IMR-90 (cell line): ENCODE data around the gene RAB5B. TPM values are rescaled to one million over a fixed set of nuclear protein-coding genes. Genes with fewer than 3 reads are reported as not detected.

Experiments
- ATAC-seq: fragments of 200-7000 bp; cut with Tn5 transposase; 2 replicates; pipeline ENCODE4 v1.9.1; 2020; ENCODE audit warnings: low read depth, mild to moderate bottlenecking, moderate library complexity
- BruUV-seq: library from RNA; stranded (reverse); fragments of 400-500 nt; replicated peaks from 2 replicates; lab custom pipeline; 2021; lab: Mats Ljungman, UMichigan
- CTCF ChIA-PET: fragments of 300-600 bp; formaldehyde crosslinking; extraction: SDS; loops from one replicate; lab custom pipeline; 2021; ENCODE audit warnings: antibody characterized with exemption; lab: Yijun Ruan, JAX
- POLR2A ChIA-PET: fragments of 300-600 bp; sonication (Branson Sonifier 250); formaldehyde crosslinking; loops from one replicate; lab custom pipeline; 2022; ENCODE audit warnings: antibody characterized with exemption; ENCODE audit not compliant: unreplicated experiment; lab: Charles Lee
- DNase-seq: peaks from one replicate; pipeline ENCODE4 v3.0.0; 2013
- H2AFZ ChIP-seq: replicated peaks from 2 replicates; pipeline ENCODE3; 2013; ENCODE audit warnings: low read length, mild to moderate bottlenecking; ENCODE audit not compliant: poor library complexity
- H2AK5ac ChIP-seq: 2 replicates; pipeline ENCODE4 v1.6.1; 2013; ENCODE audit warnings: low read depth, low read length, inconsistent platforms
- H2AK9ac ChIP-seq: replicated peaks from 2 replicates; pipeline ENCODE3; 2013; ENCODE audit warnings: mild to moderate bottlenecking, low read depth, low read length, moderate library complexity; ENCODE audit not compliant: poor library complexity
- H2BK120ac ChIP-seq: 2 replicates; pipeline ENCODE4 v1.6.1; 2013; ENCODE audit warnings: low read depth, low read length, inconsistent platforms
- H2BK15ac ChIP-seq: 3 replicates; pipeline ENCODE4 v1.6.1; 2013; ENCODE audit warnings: low read depth, low read length, inconsistent platforms
- H2BK20ac ChIP-seq: 2 replicates; pipeline ENCODE4 v1.6.1; 2013; ENCODE audit warnings: low read depth, mild to moderate bottlenecking, inconsistent platforms, low read length, moderate library complexity
- H2BK5ac ChIP-seq: 2 replicates; pipeline ENCODE4 v1.6.1; 2013; ENCODE audit warnings: mild to moderate bottlenecking, low read depth, low read length, inconsistent platforms; ENCODE audit not compliant: poor library complexity, severe bottlenecking
- H3K14ac ChIP-seq: replicated peaks from 2 replicates; pipeline ENCODE4 v1.6.1; 2013; ENCODE audit warnings: low read depth, low read length, inconsistent platforms
- H3K18ac ChIP-seq: 2 replicates; pipeline ENCODE4 v1.6.1; 2013; ENCODE audit warnings: low read depth, low read length, control low read depth
- H3K23ac ChIP-seq: 2 replicates; pipeline ENCODE4 v1.6.1; 2013; ENCODE audit warnings: low read depth, low read length, inconsistent platforms
- H3K27ac ChIP-seq: 2 replicates; pipeline ENCODE4 v1.5.1; 2013; ENCODE audit warnings: mild to moderate bottlenecking, control low read depth, low read length; ENCODE audit not compliant: insufficient read depth
- H3K27me3 ChIP-seq: 2 replicates; pipeline ENCODE4 v1.6.1; 2013; ENCODE audit warnings: low read length; ENCODE audit not compliant: control insufficient read depth, insufficient read depth
- H3K36me3 ChIP-seq: 2 replicates; pipeline ENCODE4 v1.6.1; 2013; ENCODE audit warnings: low read length, mixed read lengths; ENCODE audit not compliant: control insufficient read depth, insufficient read depth
- H3K4ac ChIP-seq: 2 replicates; pipeline ENCODE4 v1.6.1; 2013; ENCODE audit warnings: low read depth, low read length, inconsistent platforms
- H3K4me1 ChIP-seq: 2 replicates; pipeline ENCODE4 v1.6.1; 2013; ENCODE audit warnings: low read length, mixed read lengths; ENCODE audit not compliant: control insufficient read depth, insufficient read depth
- H3K4me2 ChIP-seq: 2 replicates; pipeline ENCODE4 v1.6.1; 2013; ENCODE audit warnings: low read depth, mild to moderate bottlenecking, control low read depth, low read length, moderate library complexity
- H3K4me3 ChIP-seq: 2 replicates; pipeline ENCODE4 v1.5.1; 2013; ENCODE audit warnings: low read depth, mild to moderate bottlenecking, control low read depth, low read length, moderate library complexity; ENCODE audit not compliant: insufficient read depth
- H3K56ac ChIP-seq: 2 replicates; pipeline ENCODE4 v1.6.1; 2013; ENCODE audit warnings: low read length, inconsistent platforms; ENCODE audit not compliant: insufficient read depth; ENCODE audit errors: extremely low read depth
- H3K79me1 ChIP-seq, 2 experiments: 2 replicates each; pipeline ENCODE4 v1.6.1; 2013; ENCODE audit warnings: low read length in 2 of 2, inconsistent platforms in 1 of 2, low read depth in 1 of 2
- H3K9ac ChIP-seq: 2 replicates; pipeline ENCODE4 v1.6.1; 2013; ENCODE audit warnings: low read depth, low read length, control low read depth
- H3K9me1 ChIP-seq: 2 replicates; pipeline ENCODE4 v1.6.1; 2013; ENCODE audit warnings: low read length, inconsistent platforms; ENCODE audit not compliant: insufficient read depth
- H3K9me3 ChIP-seq: 2 replicates; pipeline ENCODE4 v1.6.1; 2013; ENCODE audit warnings: low read length; ENCODE audit not compliant: control insufficient read depth, insufficient read depth
- H4K20me1 ChIP-seq: 2 replicates; pipeline ENCODE4 v1.6.1; 2013; ENCODE audit warnings: low read length, inconsistent platforms; ENCODE audit not compliant: insufficient read depth
- H4K5ac ChIP-seq: 2 replicates; pipeline ENCODE4 v1.6.1; 2013; ENCODE audit warnings: mild to moderate bottlenecking, low read depth, low read length, control low read depth
- H4K8ac ChIP-seq, 2 experiments: 2 replicates each; pipeline ENCODE4 v1.6.1; 2013; ENCODE audit warnings: low read depth in 2 of 2, low read length in 2 of 2, control low read depth in 1 of 2, inconsistent platforms in 1 of 2
- H4K91ac ChIP-seq: 2 replicates; pipeline ENCODE4 v1.6.1; 2013; ENCODE audit warnings: low read depth, low read length, inconsistent platforms; ENCODE audit not compliant: insufficient read depth
- CEBPB ChIP-seq: IDR thresholded peaks from 2 replicates; pipeline ENCODE4 v1.6.1; 2012; ENCODE audit warnings: low read depth, low read length, improper control_type of control experiment
- FOS ChIP-seq: fragments of 150-350 bp; IDR thresholded peaks from 2 replicates; pipeline ENCODE4 v1.6.1; 2016; ENCODE audit warnings: low read depth, low read length
- MAZ ChIP-seq: IDR thresholded peaks from 2 replicates; pipeline ENCODE4 v1.6.1; 2012; ENCODE audit warnings: low read depth, mild to moderate bottlenecking, low read length, improper control_type of control experiment, moderate library complexity, borderline replicate concordance
- RAD21 ChIP-seq: IDR thresholded peaks from 2 replicates; pipeline ENCODE4 v1.6.1; 2012; ENCODE audit warnings: low read length, improper control_type of control experiment
- RFX5 ChIP-seq: IDR thresholded peaks from 2 replicates; pipeline ENCODE4 v1.8.0; 2012; ENCODE audit warnings: low read depth, mild to moderate bottlenecking, low read length, moderate library complexity
- WGBS, 2 experiments: methylation state at CpG; one replicate each; pipeline versions ENCODE4 v1.1.5 to v1.1.7; 2013; ENCODE audit warnings: missing lambda C conversion rate in 2 of 2; ENCODE audit not compliant: insufficient read length in 1 of 2; ENCODE audit errors: extremely low coverage in 2 of 2; 5-methylcytosine and 5-hydroxymethylcytosine counted together
- dilution Hi-C: fragments of 300-500 bp; cut with HindIII; formaldehyde crosslinking; loops from one replicate; pipeline ENCODE4 v1.14.3; 2018; ENCODE audit warnings: low sequenced_read_pairs; ENCODE audit not compliant: unreplicated experiment
- in situ Hi-C: fragments of 300-500 bp; cut with MboI; formaldehyde crosslinking; loops from 3 replicates; pipeline ENCODE4 v1.14.3; 2019; ENCODE audit warnings: low sequenced_read_pairs, inconsistent platforms, mixed read lengths
- intact Hi-C: fragments of 100-400 bp; cut with micrococcal nuclease; formaldehyde crosslinking; loops from 2 replicates; pipeline ENCODE4 v1.10.0; 2022
- polyA plus RNA-seq, 3 experiments: library from polyadenylated mRNA; depleted of rRNA; stranded (reverse); fragments of >200 nt; gene quantifications; 2 replicates each; pipeline ENCODE4 v1.2.3, GENCODE V29; 2012; ENCODE audit warnings: low replicate concordance in 1 of 3
- total RNA-seq: library from RNA; depleted of rRNA; stranded (reverse); fragments of >200 nt; gene quantifications from 2 replicates; pipeline ENCODE4 v1.2.3, GENCODE V29; 2012
- TF ChIP-seq, protein P1 (sequence below): fragments of 150-350 bp; IDR thresholded peaks from 2 replicates; pipeline ENCODE4 v1.6.1; 2017; ENCODE audit warnings: mild to moderate bottlenecking, antibody characterized with exemption, low read length, low read depth

The RAB5B gene
- total and polyA plus RNA-seq, 2 of the 4 experiments (the other 2 are of a cell fraction) = 56.5 to 99.2 TPM

DNA sequence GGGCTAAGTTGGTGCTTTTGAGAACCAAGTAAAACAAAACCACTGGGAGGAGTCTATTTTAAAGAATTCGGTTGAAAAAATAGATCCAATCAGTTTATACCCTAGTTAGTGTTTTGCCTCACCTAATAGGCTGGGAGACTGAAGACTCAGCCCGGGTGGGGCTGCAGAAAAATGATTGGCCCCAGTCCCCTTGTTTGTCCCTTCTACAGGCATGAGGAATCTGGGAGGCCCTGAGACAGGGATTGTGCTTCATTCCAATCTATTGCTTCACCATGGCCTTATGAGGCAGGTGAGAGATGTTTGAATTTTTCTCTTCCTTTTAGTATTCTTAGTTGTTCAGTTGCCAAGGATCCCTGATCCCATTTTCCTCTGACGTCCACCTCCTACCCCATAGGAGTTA lies 1.8 kb upstream of the RAB5B start:
- Histone ChIP-seq H3K9ac (no peak overlapping the region), H4K5ac (no peak overlapping the region; the same call in 1 of the 2 replicates), H3K4ac (peak overlapping the region; percentile 91; the same call in 1 of the 2 replicates), H4K20me1 (peaks cover 5% of the 10 kb centered on the region; the same call in 1 of the 2 replicates), H2AK9ac (peak overlapping the region; percentile 17), H3K9me3 (no peaks in the 10 kb centered on the region), H2AK5ac (peak overlapping the region; percentile 33; the same call in 1 of the 2 replicates), H3K4me2 (peak overlapping the region; percentile 62), H3K14ac (peak overlapping the region; percentile 73; the same call in 1 of the 2 replicates), H3K4me3 (no peak overlapping the region), H2BK15ac (no peak overlapping the region), H2BK5ac (peak overlapping the region; percentile 98), H3K27ac (no peak overlapping the region), H3K79me1 (peaks cover 10 to 67% of the 10 kb centered on the region in 2 experiments; a peak in 3 of 4 replicates), H3K18ac (no peak overlapping the region), H2AFZ (peak overlapping the region; percentile 3), H3K23ac (no peak overlapping the region), H3K4me1 (peaks cover 8% of the 10 kb centered on the region), H3K56ac (peak overlapping the region; percentile 45; the same call in 1 of the 2 replicates), H2BK20ac (no peak overlapping the region), H2BK120ac (peak overlapping the region; percentile 78; the same call in 1 of the 2 replicates), H3K9me1 (peaks cover 10% of the 10 kb centered on the region; the same call in 1 of the 2 replicates), H3K36me3 (peaks cover 5% of the 10 kb centered on the region), H4K91ac (peak overlapping the region; percentile 72; the same call in 1 of the 2 replicates), H4K8ac (peak overlapping the region in 1 of 2 experiments; percentile 77; a peak in 2 of 4 replicates), H3K27me3 (no peaks in the 10 kb centered on the region)
- ATAC-seq (0 out of 2 replicates have a peak, but pooled peaks have one; percentile 2), DNase-seq (peak; percentile 84)
- POLR2A ChIA-PET = no interaction called here
- WGBS, 2 experiments = no CpG with 5 or more reads among the region's 3 CpGs
- CTCF ChIA-PET = no interaction called here
- dilution Hi-C loops (no loop called here), in situ Hi-C loops (no loop called here), intact Hi-C loops (no loop called here)
- no TSS peak for BruUV-seq
- TF ChIP-seq FOS (no peak), CEBPB (peak; percentile 93), RAD21 (no peak), MAZ (peak; percentile 5; the same call in 1 of the 2 replicates), RFX5 (no peak)
- TF ChIP-seq, protein P1, sequence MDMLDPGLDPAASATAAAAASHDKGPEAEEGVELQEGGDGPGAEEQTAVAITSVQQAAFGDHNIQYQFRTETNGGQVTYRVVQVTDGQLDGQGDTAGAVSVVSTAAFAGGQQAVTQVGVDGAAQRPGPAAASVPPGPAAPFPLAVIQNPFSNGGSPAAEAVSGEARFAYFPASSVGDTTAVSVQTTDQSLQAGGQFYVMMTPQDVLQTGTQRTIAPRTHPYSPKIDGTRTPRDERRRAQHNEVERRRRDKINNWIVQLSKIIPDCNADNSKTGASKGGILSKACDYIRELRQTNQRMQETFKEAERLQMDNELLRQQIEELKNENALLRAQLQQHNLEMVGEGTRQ = no peak
